GM21526 (cell line): ENCODE measurements around the gene URB1.
"Not testable (repeated sequence)": the region's sequence is repeated elsewhere in the genome, so short reads cannot be mapped to it uniquely, and the experiment has no call there.

ENCODE experiments used
- ATAC-seq: cut with Tn5 transposase; IDR thresholded peaks from one replicate; pipeline ENCODE4 v1.9.1; 2021; ENCODE audit warnings: moderate library complexity; ENCODE audit not compliant: unreplicated experiment, low FRiP score

The URB1 gene

DNA sequence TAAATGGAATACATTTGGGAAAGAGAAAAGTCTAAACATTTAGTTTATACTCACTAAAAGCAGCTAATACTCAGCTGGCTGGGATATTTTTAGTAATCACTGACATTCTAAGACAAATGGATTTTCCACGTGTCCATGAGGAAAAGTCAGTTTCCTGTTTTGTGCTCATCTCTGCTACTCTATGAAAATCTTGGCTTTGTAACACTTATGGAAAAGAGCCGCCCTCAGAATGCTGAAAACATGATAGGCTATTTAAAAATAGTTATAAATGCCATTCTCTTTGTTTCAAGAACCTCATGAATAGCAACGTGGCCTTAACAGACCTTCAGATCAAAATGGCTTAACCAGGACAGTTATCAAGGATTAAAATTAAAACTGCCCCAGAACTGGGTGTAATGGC, 64.2 kb downstream of the URB1 start:
- no peak for ATAC-seq

DNA sequence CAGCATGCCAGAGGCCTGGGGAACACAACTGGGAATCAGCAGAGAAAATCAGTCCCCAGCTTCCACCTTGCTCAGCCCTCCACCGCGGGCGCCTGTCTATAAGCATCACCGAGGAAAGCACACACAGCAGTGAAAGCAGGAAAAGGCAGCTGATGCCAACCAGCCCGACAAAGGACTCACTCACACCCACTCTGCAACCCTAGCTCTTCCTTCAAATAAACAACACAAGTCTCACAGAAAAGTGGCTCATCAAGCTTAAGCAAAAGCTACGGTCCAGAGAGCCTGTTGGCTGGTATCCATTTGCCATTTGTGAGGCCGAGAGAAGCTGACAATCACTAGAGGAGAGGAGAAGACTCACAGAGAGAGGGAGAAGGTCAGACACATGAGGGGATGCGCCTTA, 67.1 kb downstream of the URB1 start:
- ATAC-seq: no peak

DNA sequence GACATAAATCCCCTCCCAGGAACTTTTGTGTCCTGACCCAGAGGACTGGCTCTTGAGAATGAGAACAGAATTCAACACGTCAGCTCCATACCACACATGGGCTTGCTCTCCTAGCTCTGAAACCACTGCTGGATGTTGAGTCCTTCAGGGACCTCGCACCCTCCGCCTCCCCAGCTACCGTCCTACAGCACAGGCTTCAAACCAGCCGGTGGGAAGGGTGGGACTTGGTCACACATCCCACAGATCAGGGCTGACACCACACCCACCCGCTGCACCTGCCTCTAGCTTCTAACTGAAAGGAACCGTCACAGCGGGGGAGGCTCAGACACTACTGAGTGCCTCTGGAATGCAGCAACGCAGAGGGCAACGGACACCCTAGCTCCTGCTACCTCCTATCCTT, 70.1 kb downstream of the URB1 start:
- ATAC-seq: no peak

DNA sequence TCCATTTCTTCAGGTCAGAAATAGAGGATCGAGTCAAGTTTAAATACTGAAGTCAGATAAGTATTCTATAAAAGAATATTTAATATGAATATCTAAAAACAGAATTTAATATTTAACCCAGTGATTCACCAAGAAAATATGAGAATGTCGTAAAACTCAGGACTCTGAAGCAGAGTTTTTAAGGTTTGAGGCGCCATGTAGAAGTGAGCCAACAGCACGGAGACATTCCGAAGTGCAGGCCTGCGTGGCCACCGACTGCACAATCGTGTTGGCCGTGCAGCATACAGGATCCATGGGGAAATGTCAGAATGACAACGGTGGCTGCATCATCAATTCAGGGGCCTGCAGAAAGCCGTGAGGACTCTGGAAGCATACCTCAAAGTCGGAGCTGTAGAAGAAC, 70.7 kb downstream of the URB1 start:
- ATAC-seq: no peak

DNA sequence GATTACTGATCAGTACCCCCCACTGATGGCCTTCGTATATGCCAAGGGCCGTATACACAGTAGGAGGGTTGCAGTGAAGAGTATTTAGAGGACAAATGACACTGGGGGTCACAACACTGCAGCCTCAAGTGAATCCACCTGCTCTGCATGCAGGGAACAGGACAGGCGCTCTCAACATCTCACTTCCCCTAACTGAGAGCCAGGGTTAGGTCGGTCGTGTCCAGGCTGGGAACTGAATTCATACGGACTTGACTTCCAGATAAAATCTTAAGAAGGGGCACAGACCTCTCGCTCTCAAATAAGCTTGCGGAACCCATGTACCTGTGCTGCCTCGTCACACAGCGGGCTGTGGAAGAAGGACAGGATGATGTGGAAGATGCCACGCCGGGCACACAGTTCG, 71.3 kb downstream of the URB1 start:
- no peak for ATAC-seq

DNA sequence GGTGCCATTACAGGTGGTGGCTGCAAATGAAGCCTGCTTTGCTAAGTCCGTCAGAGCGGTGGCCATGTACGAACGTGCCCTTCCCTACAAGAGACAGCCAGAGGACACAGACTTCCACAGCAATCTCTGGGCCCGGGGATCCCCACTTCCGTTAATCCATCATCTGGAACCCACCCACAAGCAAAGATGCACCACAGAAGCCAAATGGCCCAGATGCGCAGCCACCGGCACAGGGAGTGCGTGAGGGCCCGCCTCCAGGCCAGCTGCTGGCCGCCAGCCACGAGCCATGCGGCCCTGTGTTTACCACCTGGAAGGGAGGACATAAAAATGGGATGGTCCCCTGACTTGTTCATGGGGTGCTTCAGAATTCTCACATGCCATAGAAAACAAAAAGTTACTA, 72.1 kb downstream of the URB1 start:
- no peak for ATAC-seq

DNA sequence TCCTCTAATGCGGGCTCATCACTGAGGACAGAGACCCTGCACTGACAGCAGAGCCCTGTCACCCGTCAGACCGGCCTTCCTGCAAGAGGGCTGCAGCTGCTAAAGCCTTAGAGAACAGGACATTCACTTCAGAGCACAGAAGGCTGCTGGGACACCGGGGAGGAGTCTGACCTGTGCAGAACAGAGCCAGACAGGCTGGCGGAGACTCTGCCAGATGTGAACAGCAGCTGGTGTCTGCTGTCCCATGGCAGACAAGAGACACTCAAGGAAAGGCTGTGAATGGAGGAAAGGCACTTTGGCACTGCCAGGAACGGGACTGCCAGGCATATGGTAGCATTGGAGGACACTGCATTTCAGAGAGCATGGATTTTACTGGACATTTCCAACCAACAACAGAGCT, 72.8 kb downstream of the URB1 start:
- no peak for ATAC-seq

DNA sequence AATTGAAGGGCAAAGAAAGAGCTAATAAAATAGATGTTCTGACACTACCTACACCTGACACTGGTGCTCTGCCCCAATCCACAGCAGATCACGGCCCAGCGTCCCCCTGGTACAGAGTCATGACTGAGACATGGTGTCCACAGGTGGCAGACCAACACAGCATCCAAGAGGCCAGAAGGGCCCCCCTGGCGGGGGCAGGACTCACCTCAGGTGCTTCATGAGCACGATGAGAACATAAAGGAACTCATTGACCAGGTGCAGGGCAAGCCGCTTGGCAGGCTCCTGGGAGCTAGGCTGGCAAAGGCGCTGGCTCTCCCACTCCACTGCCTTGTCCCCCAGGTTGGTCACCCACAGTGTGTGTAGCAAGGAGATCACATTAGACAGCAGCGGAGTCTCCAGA, 73.8 kb downstream of the URB1 start:
- ATAC-seq: no peak

DNA sequence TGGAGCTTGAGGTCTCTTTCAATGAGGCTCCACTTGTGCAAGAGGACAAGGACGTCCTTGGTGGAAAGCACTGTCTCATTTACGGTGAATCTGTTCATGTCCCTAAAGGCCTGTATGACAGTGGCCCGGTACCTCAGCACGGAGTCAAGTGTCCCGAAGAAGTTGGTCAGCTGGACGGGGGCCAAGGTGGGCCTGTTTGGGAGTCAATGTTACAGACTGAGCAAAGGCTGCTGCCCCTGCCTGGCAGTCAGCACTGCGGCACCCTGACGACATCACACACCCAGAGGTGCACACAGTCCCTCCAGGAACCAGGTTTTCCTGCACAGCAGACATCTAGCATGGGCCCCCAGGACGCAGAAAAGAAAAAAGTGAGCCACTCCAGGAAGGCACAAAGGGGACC, 75.1 kb downstream of the URB1 start:
- ATAC-seq: no peak

DNA sequence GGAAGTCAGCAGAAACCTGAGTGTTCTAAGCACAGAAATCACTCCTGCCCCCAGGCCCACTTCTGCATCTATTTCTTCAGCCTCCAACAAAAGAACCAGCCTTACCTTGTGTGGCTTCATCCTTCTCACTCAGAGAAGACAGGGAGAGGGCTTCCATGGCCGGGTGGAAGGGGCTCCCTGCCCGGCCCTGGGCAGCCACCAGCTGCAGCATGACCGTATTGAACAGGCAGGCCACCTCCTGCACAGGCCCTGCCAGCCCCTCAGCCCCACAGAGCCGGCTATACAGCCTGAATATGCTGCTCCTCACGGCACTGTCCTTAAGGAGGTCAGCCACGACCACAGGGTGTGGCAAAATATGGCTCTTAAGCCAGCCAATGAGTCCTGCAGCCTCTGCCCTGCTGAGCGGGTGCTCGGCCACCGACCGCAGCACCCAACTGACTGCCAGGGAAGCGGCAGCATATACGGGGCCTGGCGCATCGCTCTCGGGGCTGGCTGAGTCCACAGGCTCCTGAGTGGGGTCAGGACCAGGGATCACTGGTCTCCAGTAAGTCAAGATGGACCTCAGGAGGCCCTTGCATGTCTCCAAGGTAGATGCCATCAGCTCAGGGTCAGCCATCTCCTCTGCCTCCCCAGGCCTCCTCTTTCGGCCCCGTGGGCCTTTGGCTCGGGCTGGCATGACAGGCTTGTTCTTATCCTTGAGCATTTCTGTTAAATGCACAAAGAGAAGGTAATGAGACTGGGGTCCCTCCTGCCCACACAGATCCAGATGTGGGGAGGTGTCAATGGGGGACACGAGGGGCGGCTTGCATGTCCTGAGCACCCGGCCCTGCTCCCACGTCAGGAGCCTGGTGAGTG, 76.2 kb downstream of the URB1 start:
- ATAC-seq: no peak

DNA sequence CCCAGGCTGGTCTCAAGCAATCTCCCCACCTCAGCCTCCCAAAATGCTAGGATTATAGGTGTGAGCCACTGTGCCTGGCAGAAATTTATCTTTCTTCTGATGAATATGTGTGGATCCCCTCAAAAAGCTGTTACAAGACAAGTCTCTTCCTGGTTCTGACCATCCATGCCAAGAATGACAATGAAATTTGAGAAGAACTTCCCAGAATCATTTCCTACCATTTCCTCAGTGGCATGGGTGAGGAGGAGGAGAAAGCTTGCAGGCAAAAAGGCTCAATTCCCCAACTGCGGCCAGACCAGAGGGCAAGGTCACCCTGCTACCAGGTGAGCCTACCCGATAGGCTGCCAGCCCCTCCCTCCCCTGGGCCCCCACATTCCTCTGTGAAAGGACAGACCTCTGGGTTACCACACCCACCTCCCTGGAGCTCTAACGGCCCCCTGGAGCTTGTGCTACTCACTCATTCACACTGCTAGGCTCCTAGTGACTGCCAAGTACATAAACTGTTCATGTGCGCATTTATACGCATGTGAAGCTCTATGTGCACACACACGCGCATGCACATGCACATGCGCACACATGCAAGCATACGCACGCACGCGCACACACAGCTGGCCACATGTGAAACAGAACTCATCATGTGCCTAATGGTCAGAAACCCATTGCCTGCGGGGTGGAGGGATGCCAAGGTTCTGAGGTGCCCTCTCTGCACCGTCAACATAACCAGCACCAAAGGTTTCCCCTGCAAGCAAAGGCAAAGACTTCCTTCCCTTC, 77.1 kb downstream of the URB1 start:
- no peak for ATAC-seq

DNA sequence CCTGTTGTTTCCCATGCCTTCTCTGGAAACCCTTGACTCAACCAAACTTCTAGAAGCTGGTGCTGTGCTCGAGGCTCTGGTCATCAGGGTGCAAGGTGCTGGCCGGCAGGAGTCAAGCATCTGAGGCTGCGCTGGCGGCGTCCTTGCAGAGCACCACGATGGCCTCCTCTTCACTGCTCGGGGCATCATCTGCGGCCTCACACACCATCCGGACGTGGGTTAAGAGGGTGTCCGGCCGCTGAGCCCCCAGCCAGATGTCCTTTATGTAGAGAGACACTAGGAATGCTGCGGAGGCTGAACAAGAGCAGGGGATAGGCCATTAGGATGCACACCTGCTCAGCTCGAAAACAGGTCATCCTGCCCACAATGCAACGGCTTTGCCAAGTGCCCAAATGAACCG, 78.0 kb downstream of the URB1 start:
- ATAC-seq: no peak

DNA sequence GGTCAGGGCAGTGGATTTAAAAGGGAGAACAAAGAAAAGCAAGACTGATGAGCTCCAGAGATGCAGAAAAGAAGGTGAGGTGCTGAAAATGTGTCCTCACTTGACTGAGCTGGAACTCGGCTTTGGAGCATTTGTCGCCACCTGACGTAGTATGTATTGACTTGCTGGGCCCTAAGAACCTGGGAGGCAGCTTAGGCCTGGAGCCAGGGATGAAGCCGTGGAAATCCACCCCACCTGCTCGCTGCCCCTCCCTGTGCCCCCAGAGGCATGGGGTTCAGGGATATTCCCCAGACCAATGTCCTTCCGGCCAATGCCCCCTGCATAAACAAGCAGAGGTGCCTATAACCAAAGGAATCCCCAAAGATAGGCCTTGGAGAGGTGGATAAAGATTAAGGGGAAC, 79.8 kb downstream of the URB1 start:
- no peak for ATAC-seq

DNA sequence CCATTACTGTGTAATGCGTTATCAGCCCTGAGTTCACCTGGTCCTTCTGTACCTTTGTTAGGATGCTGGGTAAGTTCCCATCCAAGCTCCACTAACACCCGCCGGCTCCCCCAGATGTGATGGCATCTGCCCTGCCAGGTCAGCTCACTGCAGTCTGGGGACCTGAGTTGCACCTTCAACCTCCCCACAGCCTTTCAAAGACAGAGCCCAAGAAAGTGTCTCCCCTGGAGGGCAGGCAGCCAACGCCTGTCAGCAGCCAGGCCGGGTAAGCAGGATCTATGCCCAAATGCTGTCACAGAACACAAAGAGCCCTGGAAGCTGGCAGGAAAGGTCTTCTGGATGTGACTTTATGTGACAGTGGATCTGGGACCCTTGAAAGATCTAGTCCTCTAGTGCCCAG, 80.5 kb downstream of the URB1 start:
- ATAC-seq: no peak

DNA sequence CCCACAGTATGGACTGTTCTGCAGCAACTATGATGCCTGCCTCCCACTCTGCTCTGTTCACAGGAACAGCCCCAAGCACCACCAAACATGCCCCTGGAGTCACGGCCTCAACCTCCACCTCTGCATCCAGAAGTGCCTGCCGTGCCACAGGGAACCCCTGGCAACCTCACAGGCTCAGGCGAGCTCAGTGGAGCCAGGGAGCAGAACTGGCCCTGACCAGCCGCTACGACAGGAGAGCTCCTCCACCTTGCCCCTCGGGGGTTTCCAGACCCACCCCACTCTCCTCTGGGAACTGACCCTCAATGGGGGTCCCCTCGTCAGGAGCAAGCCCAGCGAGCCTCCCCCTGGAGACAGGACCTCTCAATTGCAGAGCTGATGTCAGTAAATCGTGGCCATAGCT, 81.2 kb downstream of the URB1 start:
- ATAC-seq: no peak

DNA sequence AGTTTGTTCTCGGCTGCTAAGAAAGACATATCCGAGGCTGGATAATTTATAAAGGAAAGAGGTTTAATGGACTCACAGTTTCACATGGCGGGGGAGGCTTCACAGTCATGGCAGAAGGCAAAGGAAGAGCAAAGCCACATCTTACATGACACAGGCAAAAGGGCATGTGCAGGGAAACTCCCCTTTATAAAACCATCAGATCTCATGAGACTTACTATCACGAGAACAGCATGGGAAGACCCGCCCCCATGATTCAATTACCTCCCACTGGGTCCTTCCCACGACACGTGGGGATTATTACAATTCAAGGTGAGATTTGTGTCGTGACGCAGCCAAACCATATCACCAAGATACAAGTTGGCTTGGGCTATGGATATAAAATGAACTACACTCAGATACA, 81.8 kb downstream of the URB1 start:
- not testable (repeated sequence) for ATAC-seq

DNA sequence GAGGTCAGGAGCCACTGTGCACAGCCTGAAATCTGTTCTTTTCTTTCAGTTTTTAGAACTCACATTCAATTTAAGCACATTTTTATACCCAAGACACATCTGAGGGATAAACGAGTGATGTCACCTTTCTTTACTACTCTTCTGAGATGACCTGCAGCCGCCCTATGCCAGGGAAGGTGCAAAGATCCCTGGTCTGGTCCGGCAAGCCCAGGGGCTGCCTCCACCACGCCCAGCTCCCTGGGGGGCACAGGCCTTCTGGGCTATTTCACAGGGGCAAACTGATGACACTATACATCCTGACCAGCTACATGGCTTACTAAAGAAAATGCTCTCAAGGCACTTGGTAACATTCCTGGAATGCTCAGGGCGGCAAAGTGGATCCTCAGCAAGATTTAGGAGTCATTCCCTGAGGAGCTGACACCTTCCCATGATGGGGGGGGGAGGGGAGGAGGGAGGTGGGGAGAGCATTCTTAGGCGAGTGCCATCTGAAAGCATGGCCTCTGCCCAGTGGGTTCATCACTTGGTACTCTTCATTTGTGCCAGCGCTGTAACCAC, 82.8 kb downstream of the URB1 start:
- ATAC-seq: no peak

DNA sequence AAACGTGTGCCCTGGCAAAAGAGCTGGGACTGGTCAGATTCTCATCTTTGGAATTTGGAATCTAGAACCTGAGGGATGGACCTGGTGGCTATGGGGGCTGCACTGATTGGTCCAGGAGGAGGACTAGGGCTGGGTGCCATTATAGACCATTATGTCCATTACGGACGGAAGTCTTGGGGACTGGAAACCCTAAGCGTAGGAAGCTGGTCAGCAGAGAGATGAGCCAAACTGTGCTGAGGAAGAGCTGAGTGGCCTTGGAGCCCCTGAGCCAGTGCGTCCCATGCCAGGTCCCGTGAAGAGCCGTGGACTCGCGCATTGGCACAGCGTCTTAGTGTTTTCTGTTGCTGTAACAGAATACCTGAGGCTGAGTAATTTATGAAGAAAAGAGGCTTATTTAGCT, 84.1 kb downstream of the URB1 start:
- ATAC-seq: no peak

DNA sequence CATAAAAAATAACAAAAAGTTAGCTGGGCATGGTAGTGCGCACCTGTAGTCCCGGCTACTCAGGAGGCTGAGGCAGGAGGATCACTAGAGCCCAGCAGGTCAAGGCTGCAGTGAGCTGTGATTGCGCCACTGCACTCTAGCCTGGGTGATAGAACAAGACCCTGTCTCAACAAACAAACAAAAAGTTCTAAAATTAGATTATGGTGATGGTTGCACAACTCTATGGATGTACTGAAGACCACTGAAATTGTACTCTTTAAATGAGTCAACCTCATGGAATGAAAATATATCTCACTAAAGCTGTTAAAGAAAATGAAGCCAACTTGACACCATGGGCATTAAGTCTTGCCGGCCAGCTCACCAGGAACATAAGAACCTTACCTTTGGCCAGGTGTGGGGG, 85.1 kb downstream of the URB1 start:
- no peak for ATAC-seq

DNA sequence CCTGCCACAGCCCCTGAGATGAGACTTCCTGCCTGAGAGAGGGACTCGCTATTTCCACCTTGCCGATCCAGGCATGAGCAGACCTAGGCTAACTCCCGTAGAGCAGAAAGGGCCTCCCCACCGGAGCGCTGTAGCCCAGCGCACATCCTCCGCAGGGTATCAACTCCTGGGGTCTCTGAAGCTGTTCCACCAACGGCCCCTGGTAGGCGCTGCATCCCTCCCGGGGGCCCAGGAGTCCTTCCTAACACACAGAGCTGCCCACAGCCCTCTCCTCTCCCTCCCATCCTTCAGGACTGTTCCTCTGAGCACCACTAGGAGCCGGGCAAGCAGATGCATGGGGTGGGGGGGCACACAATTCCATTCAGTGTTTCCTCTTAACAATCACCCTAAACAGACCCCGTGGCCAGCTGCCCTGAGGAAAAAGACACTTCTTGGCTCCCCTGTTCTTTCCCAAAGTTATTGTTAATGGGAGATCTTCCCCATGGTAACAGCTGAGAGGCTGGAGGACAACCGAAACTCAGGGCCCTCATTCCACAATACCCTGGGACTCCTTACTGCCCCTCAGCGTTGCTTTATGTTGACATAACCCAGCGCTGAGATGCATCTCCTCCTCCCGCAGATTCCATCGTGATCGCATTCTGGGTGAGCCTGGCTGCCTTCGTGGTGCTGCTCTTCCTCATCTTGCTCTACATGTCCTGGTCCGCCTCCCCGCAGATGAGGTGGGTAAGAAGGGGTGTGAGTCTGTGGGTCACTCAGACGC, 86.6 kb downstream of the URB1 start:
- no peak for ATAC-seq

DNA sequence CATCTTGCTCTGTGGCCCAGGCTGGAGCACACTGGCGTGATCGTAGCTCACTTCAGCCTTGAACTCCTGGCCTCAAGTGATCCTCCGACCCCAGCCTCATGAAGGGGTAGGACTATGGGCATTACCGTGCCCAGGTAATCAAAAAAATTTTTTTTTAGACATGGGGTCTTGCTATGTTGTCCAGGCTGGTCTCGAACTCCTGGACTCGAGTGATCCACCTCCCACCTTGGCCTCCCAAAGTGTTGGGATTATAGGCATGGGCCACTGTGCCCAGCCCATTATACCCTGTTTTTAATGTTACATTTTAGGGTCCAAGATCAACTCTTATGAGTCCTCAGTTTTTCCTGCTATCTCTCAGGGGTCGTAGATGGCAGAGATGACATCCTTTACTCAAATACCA, 87.8 kb downstream of the URB1 start:
- no peak for ATAC-seq
